SU-DHL-6 (cell line): Measurements from ENCODE around the gene NUPR1.

Source experiments
- EZH2phosphoT487 ChIP-seq: fragments of 200-600 bp; sonication (generic), shearing (Covaris generic); conservative IDR thresholded peaks from 2 replicates; pipeline ENCODE4 v1.6.1; 2018; ENCODE audit warnings: mild to moderate bottlenecking, antibody characterized with exemption, low read length, moderate library complexity, mixed read lengths
- TF ChIP-seq, protein P1 (sequence below): fragments of 200-600 bp; sonication (generic); IDR thresholded peaks from one replicate; pipeline ENCODE4 v1.5.1; 2017; ENCODE audit warnings: antibody characterized with exemption, mild to moderate bottlenecking, low read length, moderate library complexity; ENCODE audit not compliant: insufficient read depth, poor library complexity, severe bottlenecking

GRCh38 chr16:28569021-28569420 lies 30.2 kb upstream of the NUPR1 start:
- no peak for TF ChIP-seq EZH2phosphoT487
- TF ChIP-seq, protein P1, sequence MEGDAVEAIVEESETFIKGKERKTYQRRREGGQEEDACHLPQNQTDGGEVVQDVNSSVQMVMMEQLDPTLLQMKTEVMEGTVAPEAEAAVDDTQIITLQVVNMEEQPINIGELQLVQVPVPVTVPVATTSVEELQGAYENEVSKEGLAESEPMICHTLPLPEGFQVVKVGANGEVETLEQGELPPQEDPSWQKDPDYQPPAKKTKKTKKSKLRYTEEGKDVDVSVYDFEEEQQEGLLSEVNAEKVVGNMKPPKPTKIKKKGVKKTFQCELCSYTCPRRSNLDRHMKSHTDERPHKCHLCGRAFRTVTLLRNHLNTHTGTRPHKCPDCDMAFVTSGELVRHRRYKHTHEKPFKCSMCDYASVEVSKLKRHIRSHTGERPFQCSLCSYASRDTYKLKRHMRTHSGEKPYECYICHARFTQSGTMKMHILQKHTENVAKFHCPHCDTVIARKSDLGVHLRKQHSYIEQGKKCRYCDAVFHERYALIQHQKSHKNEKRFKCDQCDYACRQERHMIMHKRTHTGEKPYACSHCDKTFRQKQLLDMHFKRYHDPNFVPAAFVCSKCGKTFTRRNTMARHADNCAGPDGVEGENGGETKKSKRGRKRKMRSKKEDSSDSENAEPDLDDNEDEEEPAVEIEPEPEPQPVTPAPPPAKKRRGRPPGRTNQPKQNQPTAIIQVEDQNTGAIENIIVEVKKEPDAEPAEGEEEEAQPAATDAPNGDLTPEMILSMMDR, result no peak
